Subcutaneous abdominal adipose tissue (tissue), 5 donors: Measurements from ENCODE around the gene TAF3.

Experiments used
- H3K27ac ChIP-seq: one replicate; pipeline ENCODE4 v1.7.0; 2013; ENCODE audit warnings: low read depth, mild to moderate bottlenecking, inconsistent platforms, low read length, moderate library complexity
- H3K27me3 ChIP-seq, 5 donors: one replicate each; pipeline ENCODE4 v1.7.0; 2013; ENCODE audit warnings: low read length in 5 of 5, inconsistent platforms in 1 of 5; ENCODE audit not compliant: control insufficient read depth in 5 of 5, insufficient read depth in 4 of 5
- H3K36me3 ChIP-seq, 5 donors: one replicate each; pipeline ENCODE4 v1.7.0; 2013; ENCODE audit warnings: low read length in 5 of 5; ENCODE audit not compliant: control insufficient read depth in 5 of 5, insufficient read depth in 5 of 5
- H3K4me1 ChIP-seq, 5 donors: one replicate each; pipeline ENCODE4 v1.7.0; 2013; ENCODE audit warnings: low read length in 5 of 5, mild to moderate bottlenecking in 3 of 5, moderate library complexity in 1 of 5; ENCODE audit not compliant: control insufficient read depth in 5 of 5, insufficient read depth in 5 of 5
- H3K4me3 ChIP-seq, 5 donors: one replicate each; pipeline ENCODE4 v1.7.0; 2013; ENCODE audit warnings: low read length in 5 of 5, low read depth in 1 of 5
- H3K9ac ChIP-seq, 5 donors: one replicate each; pipeline ENCODE4 v1.7.0; 2013; ENCODE audit warnings: low read length in 5 of 5, mild to moderate bottlenecking in 4 of 5, moderate library complexity in 3 of 5
- H3K9me3 ChIP-seq, 5 donors: one replicate each; pipeline ENCODE4 v1.7.0; 2013; ENCODE audit warnings: low read length in 5 of 5; ENCODE audit not compliant: control insufficient read depth in 5 of 5
- donor health status: healthy.
- donor health status: healthy.
- donor health status: healthy.
- donor health status: healthy.
- donor health status: healthy.

TAF3 gene

GRCh38 chr10:8033812-8034465 lies 215.6 kb downstream of the TAF3 start:
- Histone ChIP-seq H3K27me3 (peaks cover 49 to 66% (median 57%) of the 10 kb centered on the region in 5 donors), H3K9ac (no peak overlapping the region), H3K27ac (no peak overlapping the region), H3K4me3 (peak overlapping the region in 4 of 5 donors; percentile 11 to 47 (median 33)), H3K36me3 (no peaks in the 10 kb centered on the region), H3K4me1 (peaks cover 1 to 28% (median 23%) of the 10 kb centered on the region in 5 donors), H3K9me3 (no peaks in the 10 kb centered on the region)

DNA sequence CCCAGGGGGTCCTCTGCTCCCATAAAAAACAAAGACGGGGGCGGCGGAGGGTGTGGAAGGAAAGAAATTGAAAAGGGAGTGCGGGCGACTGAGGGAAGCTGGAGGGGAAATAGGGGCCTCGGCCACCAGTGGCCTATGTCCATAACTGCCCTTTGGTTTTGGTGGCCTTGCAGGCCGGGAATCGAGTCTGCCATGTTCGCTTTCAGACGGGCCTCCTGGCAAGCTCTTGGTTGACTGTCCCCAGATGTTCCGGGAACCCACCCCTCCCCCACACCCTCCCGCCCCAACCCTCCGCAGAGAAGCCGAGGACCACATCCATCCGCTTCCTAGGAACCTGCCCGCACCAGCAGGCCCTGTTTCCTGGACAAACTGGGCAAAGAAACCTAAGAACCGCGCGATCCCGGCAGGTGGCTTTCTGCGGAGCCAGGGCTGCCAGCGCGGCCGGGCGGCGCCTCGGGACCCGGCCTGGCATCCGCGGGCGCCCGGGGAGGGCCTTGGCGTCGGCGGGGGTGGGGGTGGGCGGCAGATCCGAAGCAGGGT lies 216.2 kb downstream of the TAF3 start:
- H3K9me3 ChIP-seq: peaks cover 0 to 2% (median 0%) of the 10 kb centered on the region in 5 donors
- no peak overlapping the region for H3K9ac ChIP-seq
- no peaks in the 10 kb centered on the region for H3K36me3 ChIP-seq
- H3K27ac ChIP-seq: no peak overlapping the region
- peak overlapping the region in 3 of 5 donors; percentile 11 to 47 (median 44) for H3K4me3 ChIP-seq
- peaks cover 1 to 28% (median 23%) of the 10 kb centered on the region in 5 donors for H3K4me1 ChIP-seq
- peaks cover 55 to 72% (median 63%) of the 10 kb centered on the region in 5 donors for H3K27me3 ChIP-seq

DNA sequence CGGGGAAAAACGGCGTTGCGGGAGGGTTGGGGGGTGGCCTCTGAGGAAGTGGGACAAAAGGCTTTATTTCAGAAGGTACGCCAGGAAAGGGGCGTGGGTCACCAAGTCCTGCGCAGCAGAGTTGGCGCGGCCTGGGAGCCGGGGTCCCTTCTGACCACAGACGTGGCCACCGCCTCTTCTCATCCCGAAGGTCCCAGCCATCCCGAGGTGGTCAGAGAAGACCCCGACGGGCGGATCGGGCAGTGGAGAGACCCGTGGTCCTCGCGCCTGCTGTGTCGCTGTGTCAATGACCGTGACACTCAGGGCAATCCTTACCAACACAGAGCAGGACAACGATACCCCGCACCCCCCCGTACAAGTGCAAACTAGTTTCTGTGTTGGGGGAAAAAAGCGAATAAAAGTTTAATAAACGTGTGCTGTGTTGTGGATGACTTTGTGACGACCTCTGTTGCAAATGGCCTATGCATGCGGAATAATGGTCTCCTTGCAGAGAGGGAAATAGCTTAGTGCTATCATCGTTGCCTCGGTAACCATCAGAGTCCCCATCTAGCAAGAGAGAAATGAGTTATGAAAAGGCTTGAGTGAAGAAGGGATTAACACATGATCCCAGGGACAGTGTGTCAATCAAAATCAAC lies 216.8 kb downstream of the TAF3 start:
- H3K27me3 ChIP-seq: peaks cover 59 to 77% (median 67%) of the 10 kb centered on the region in 5 donors
- H3K27ac ChIP-seq: no peak overlapping the region
- peaks cover 1 to 28% (median 23%) of the 10 kb centered on the region in 5 donors for H3K4me1 ChIP-seq
- H3K36me3 ChIP-seq: no peaks in the 10 kb centered on the region
- H3K9ac ChIP-seq: no peak overlapping the region
- peaks cover 0 to 2% (median 0%) of the 10 kb centered on the region in 5 donors for H3K9me3 ChIP-seq
- H3K4me3 ChIP-seq: peak overlapping the region in 1 of 5 donors; percentile 40

GRCh38 chr10:8035641-8036470 lies 217.6 kb downstream of the TAF3 start:
- Histone ChIP-seq H3K27ac (no peak overlapping the region), H3K9me3 (peaks cover 0 to 2% (median 0%) of the 10 kb centered on the region in 5 donors), H3K36me3 (no peaks in the 10 kb centered on the region), H3K27me3 (peaks cover 62 to 85% (median 70%) of the 10 kb centered on the region in 5 donors), H3K4me1 (peaks cover 1 to 28% (median 23%) of the 10 kb centered on the region in 5 donors), H3K9ac (no peak overlapping the region), H3K4me3 (no peak overlapping the region)

GRCh38 chr10:8036506-8037198 lies 218.3 kb downstream of the TAF3 start:
- H3K27me3 ChIP-seq: peaks cover 67 to 88% (median 72%) of the 10 kb centered on the region in 5 donors
- no peak overlapping the region for H3K4me3 ChIP-seq
- no peaks in the 10 kb centered on the region for H3K36me3 ChIP-seq
- H3K4me1 ChIP-seq: peaks cover 1 to 28% (median 23%) of the 10 kb centered on the region in 5 donors
- H3K9me3 ChIP-seq: peaks cover 0 to 2% (median 0%) of the 10 kb centered on the region in 5 donors
- no peak overlapping the region for H3K9ac ChIP-seq
- H3K27ac ChIP-seq: no peak overlapping the region

GRCh38 chr10:8037199-8037801 lies 219.0 kb downstream of the TAF3 start:
- peaks cover 70 to 90% (median 76%) of the 10 kb centered on the region in 5 donors for H3K27me3 ChIP-seq

GRCh38 chr10:8037941-8038894 lies 219.9 kb downstream of the TAF3 start:
- peaks cover 0 to 2% (median 0%) of the 10 kb centered on the region in 5 donors for H3K9me3 ChIP-seq
- no peaks in the 10 kb centered on the region for H3K36me3 ChIP-seq
- H3K27me3 ChIP-seq: peaks cover 75 to 91% (median 83%) of the 10 kb centered on the region in 5 donors
- H3K4me1 ChIP-seq: peaks cover 1 to 35% (median 29%) of the 10 kb centered on the region in 5 donors
- H3K9ac ChIP-seq: no peak overlapping the region
- H3K27ac ChIP-seq: no peak overlapping the region
- H3K4me3 ChIP-seq: no peak overlapping the region

More at GRCh38 chr10:8037199-8037801, 219.0 kb downstream of the TAF3 start:
- Histone ChIP-seq H3K27ac (no peak overlapping the region), H3K4me3 (no peak overlapping the region), H3K9ac (no peak overlapping the region), H3K4me1 (peaks cover 1 to 28% (median 23%) of the 10 kb centered on the region in 5 donors), H3K9me3 (peaks cover 0 to 2% (median 0%) of the 10 kb centered on the region in 5 donors), H3K36me3 (no peaks in the 10 kb centered on the region)

- Histone ChIP-seq H3K36me3 (no peaks in the 10 kb centered on the region), H3K27ac (no peak overlapping the region), H3K9ac (no peak overlapping the region), H3K9me3 (peaks cover 0 to 2% (median 0%) of the 10 kb centered on the region in 5 donors), H3K4me3 (no peak overlapping the region), H3K4me1 (peaks cover 0 to 32% (median 27%) of the 10 kb centered on the region in 5 donors), H3K27me3 (peaks cover 75 to 91% (median 82%) of the 10 kb centered on the region in 5 donors)
Measured at GRCh38 chr10:8039321-8039881, 221.1 kb downstream of the TAF3 start.
